GM12892 (cell line): Measurements from ENCODE around the gene KIZ.

ENCODE experiments used
- POLR2A ChIP-seq: IDR thresholded peaks from 2 replicates; pipeline ENCODE4 v1.6.1; 2011; ENCODE audit warnings: low read depth, low read length, control low read depth
- POLR2AphosphoS5 ChIP-seq: IDR thresholded peaks from 2 replicates; pipeline ENCODE4 v1.6.1; 2011; ENCODE audit warnings: low read depth, low read length, control low read depth
- TAF1 ChIP-seq: IDR thresholded peaks from 2 replicates; pipeline ENCODE4 v1.6.1; 2011; ENCODE audit warnings: low read depth, mild to moderate bottlenecking, control low read depth, low read length, borderline replicate concordance

DNA sequence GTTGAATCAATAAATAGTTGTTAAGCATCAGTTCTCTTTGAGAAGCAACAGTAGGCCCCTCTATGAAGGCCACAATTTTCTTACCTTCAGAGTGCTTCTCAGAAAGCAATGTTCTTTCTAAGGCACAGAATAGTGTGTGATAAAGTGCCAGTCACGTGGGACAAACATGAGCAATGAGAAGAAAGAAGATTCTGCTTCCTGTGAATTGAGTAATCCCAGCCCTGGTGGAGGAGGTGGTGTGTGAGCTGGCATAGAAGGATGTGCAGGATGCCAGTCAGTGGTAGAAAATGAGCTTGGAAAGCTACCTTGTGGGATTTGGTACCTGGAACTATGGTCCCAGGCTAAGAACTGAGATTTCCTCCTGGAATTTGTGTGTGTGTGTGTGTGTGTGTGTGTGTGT is 21.7 kb downstream of the KIZ start:
- no peak for TF ChIP-seq POLR2AphosphoS5
- no peak for TF ChIP-seq POLR2A
- no peak for TF ChIP-seq TAF1
